ENCODE results near the gene PDIA5. TPM values are rescaled to one million over a fixed set of nuclear protein-coding genes. Genes with fewer than 3 reads are reported as not detected.

The PDIA5 gene
- total RNA-seq, 4 donors from 2014 or later = 4.6 to 17.1 (median 5.3) TPM

DNA sequence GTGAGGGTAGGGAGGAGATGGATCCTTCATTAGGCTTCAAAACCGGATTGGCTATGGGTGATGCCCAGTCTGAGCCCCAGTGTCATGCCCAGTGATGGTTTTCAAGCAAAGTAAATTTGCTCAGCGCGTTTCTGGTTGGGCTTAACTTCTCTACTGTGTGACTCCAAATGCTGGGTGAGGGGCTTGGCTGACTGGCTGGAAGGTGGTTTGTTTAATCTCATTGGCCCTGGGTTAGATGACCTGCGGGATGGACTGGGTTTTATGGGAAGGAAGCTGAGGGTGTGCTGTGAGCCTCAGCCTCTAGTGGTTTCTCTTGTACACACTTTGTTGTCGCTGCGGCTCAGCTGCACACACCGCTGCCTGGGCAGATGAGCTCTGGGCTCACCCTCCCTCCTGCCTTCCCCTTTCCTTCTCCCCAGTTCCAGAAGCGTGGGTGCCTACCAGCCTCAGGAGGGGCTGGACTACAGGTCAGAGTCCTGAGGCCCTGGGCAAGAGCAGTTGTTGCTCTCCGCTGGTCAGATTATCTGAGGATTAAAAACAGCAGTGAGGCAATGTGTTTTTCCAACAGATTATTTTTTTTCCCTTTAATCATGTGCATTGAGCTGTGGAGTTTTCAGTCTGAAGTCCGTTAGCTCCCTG, 18.6 kb downstream of the PDIA5 start:
- no peak for TF ChIP-seq POLR2A (IDR thresholded peaks at IDR 0.05)
- TF ChIP-seq, protein P1, sequence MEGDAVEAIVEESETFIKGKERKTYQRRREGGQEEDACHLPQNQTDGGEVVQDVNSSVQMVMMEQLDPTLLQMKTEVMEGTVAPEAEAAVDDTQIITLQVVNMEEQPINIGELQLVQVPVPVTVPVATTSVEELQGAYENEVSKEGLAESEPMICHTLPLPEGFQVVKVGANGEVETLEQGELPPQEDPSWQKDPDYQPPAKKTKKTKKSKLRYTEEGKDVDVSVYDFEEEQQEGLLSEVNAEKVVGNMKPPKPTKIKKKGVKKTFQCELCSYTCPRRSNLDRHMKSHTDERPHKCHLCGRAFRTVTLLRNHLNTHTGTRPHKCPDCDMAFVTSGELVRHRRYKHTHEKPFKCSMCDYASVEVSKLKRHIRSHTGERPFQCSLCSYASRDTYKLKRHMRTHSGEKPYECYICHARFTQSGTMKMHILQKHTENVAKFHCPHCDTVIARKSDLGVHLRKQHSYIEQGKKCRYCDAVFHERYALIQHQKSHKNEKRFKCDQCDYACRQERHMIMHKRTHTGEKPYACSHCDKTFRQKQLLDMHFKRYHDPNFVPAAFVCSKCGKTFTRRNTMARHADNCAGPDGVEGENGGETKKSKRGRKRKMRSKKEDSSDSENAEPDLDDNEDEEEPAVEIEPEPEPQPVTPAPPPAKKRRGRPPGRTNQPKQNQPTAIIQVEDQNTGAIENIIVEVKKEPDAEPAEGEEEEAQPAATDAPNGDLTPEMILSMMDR (IDR thresholded peaks at IDR 0.05) = no peak

DNA sequence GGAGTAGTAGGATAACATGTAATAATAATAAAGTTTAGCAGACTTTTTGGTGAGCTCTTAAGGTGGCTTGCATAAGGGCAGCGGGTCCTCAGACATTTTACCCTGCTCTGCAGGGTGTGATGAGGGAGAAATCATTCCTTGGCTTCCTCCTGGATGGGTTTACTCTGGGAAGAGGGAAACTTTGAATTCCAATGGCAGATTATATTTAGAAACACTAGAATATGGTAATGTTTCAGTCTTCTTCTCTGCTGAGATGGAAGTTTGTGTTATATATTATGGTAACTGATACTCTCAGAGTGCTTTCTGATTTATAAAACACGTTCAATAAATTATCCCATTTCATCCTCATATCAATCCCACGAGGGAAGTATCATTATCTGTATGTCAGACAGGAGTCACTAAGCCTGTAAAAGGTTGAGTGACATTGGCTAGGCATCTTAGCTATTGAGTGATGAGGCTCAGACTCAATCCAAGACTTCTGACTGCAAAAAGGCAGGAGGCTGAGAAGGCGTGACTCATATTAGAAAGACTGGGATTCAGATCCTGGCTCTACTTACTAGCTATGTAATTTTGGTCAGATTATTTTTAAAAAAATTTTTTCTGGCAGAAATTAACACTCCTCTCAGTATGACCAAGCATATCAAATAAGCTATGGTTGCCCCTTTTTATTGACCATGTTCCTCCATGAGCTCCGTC, 19.3 kb downstream of the PDIA5 start:
- DNase-seq (ENCODE audit: low spot score in 2 of 2) = no peak
- intact Hi-C loops (cut with DNase I; ENCODE audit: low total_unique reads) = no loop called here

More for the DNA sequence above, 18.6 kb downstream of the PDIA5 start:
- no peak overlapping the region for H3K4me3 ChIP-seq (ENCODE audit: low read depth, poor library complexity, severe bottlenecking)
- WGBS, 2 donors = 75 to 76% methylated on average over 10 of the region's 10 CpGs
- intact Hi-C loops (cut with DNase I; ENCODE audit: low total_unique reads) = no loop called here
- peak in 1 of 2 donors; percentile 62 for DNase-seq (ENCODE audit: low spot score in 2 of 2)

DNA sequence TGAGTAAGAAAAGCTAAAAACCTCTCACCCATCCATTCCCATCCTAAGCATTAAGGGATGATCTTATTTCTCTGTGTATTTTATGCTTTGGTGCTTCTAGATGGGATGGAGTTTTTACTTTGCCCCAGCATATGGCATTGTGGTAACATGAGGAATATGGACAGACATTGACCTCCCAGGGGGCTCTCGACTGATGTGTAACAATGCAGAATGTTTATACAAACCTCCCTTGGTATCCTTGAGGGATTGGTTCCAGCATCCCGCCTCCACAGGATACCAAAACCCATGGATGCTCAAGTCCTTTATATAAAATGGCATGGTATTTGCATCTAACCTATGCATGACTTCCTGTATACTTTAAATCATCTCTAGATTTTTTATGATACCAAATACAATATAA, 21.6 kb downstream of the PDIA5 start:
- no peak for TF ChIP-seq POLR2A (IDR thresholded peaks at IDR 0.05)
- TF ChIP-seq, protein P1 (IDR thresholded peaks at IDR 0.05) = no peak
- WGBS, 2 donors = 90 to 97% methylated on average over 2 of the region's 2 CpGs
- DNase-seq (ENCODE audit: low spot score in 2 of 2) = no peak
- intact Hi-C loops (cut with DNase I; ENCODE audit: low total_unique reads) = no loop called here
- no peak overlapping the region for H3K4me3 ChIP-seq (ENCODE audit: low read depth, poor library complexity, severe bottlenecking)

More for the DNA sequence above, 19.3 kb downstream of the PDIA5 start:
- WGBS, 2 donors = 73 to 79% methylated on average over 5 of the region's 5 CpGs
- no peak overlapping the region for H3K4me3 ChIP-seq (ENCODE audit: low read depth, poor library complexity, severe bottlenecking)
- no peak for TF ChIP-seq POLR2A (IDR thresholded peaks at IDR 0.05)
- TF ChIP-seq, protein P1 (IDR thresholded peaks at IDR 0.05) = no peak

DNA sequence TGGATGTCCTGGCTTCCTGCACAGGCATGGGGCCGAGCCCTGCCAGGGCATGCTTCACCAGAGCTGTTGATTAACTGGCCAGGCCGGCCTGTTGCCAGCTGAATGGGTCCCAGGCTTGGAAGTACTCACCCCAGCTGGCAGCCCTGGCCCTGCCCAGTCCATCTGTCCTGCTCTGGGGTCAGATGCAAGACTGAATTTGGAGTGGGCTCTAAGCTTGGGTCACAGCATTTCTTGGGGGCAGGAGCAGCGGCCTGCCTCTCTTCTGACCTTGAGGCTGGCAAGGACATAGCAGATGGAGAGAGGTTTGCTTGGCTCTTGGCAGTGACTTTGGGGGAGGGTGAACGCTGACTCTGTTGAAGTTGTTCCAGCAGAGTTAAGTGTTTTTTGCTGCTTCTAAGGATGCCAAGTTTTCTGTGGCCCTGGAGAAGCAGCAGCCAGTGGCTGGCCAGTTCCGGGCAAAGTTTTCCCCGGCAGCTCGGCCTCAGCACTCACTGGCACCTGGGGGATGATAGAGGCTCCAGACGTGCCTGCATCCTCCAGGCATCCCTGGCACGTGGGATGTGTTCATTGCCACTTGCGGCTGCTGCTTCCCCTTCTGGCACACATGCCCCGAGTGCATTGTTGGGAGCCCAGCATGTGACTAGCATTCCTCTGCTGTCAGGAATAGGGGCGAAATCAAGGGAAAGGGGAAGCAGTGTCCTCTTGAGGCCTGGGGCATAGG, 22.9 kb downstream of the PDIA5 start:
- 57 to 67% methylated on average over 11 of the region's 12 CpGs for WGBS, 2 donors
- no peak for DNase-seq (ENCODE audit: low spot score in 2 of 2)
- no peak overlapping the region for H3K4me3 ChIP-seq (ENCODE audit: low read depth, poor library complexity, severe bottlenecking)
- TF ChIP-seq, protein P1 (IDR thresholded peaks at IDR 0.05) = no peak
- no peak for TF ChIP-seq POLR2A (IDR thresholded peaks at IDR 0.05)
- intact Hi-C loops (cut with DNase I; ENCODE audit: low total_unique reads) = no loop called here

DNA sequence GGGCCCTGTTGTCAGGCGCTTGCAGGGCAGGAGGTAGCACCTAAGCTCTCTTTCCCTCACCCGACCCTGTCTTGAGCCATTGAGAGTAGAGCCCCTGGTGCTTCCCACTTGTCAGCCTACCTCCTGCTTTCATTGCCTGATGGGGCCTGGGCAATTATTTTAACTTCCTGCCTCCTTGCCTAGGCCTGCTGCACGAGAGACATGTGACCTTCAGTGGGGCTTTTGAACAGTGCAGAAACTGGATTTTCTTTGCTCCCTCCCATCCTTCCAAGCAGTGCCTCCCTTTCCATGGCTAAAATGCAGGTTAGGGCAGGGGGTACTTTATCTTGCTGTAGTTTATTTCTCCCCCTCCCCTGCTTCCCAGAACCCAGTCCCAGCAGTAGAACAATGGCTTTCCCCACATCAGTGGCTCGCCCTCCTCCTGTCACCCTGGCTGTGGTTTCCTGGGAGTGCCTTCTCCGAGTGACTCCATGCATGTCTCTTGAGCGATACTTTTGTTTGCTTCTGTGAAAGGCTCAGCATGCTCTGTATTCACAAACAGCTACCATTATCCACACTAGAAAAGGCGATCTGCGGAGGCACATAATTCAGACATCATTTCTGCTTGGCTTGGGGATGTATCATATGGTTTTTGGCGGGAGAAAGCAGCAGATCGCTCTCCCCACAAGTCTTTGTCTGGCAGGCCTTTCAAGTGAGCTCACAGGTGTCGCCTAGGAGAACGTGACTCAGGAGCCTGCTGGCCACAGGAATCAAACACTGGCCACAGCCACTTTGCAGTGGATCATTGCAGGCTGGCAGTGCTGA, 24.1 kb downstream of the PDIA5 start:
- WGBS, 2 donors = 88 to 91% methylated on average over 12 of the region's 12 CpGs
- intact Hi-C loops (cut with DNase I; ENCODE audit: low total_unique reads) = no loop called here
- TF ChIP-seq, protein P1 (IDR thresholded peaks at IDR 0.05) = no peak
- TF ChIP-seq POLR2A (IDR thresholded peaks at IDR 0.05) = no peak
- no peak overlapping the region for H3K4me3 ChIP-seq (ENCODE audit: low read depth, poor library complexity, severe bottlenecking)
- DNase-seq (ENCODE audit: low spot score in 2 of 2) = no peak
